ENCODE results near the gene PCGF6.

GRCh38 chr10:103273041-103273441 is 77.9 kb downstream of the PCGF6 start:
- TF ChIP-seq CTCF (IDR thresholded peaks at IDR 0.05) = no peak
- TF ChIP-seq POLR2A (IDR thresholded peaks at IDR 0.05; ENCODE audit: low read depth) = no peak
- no peak for TF ChIP-seq EP300 (IDR thresholded peaks at IDR 0.05)
- TF ChIP-seq POLR2AphosphoS5 (IDR thresholded peaks at IDR 0.05) = no peak
